ENCODE measurements around the gene KRTAP12-4. TPM values are rescaled to one million over a fixed set of nuclear protein-coding genes. Genes with fewer than 3 reads are reported as not detected.

KRTAP12-4 gene
- total RNA-seq, 1 donor from 2014 or later: not detected

- peaks cover 4% of the 10 kb centered on the region for H3K9me3 Mint-ChIP-seq
- intact Hi-C loops (cut with micrococcal nuclease): no loop called here
- H3K4me1 Mint-ChIP-seq: no peaks in the 10 kb centered on the region
- ChIA-PET CTCF (no interaction called here), POLR2A (no interaction called here)
- TF ChIP-seq, protein P1, sequence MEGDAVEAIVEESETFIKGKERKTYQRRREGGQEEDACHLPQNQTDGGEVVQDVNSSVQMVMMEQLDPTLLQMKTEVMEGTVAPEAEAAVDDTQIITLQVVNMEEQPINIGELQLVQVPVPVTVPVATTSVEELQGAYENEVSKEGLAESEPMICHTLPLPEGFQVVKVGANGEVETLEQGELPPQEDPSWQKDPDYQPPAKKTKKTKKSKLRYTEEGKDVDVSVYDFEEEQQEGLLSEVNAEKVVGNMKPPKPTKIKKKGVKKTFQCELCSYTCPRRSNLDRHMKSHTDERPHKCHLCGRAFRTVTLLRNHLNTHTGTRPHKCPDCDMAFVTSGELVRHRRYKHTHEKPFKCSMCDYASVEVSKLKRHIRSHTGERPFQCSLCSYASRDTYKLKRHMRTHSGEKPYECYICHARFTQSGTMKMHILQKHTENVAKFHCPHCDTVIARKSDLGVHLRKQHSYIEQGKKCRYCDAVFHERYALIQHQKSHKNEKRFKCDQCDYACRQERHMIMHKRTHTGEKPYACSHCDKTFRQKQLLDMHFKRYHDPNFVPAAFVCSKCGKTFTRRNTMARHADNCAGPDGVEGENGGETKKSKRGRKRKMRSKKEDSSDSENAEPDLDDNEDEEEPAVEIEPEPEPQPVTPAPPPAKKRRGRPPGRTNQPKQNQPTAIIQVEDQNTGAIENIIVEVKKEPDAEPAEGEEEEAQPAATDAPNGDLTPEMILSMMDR (IDR thresholded peaks at IDR 0.05): no peak
- H3K27ac Mint-ChIP-seq: no peak overlapping the region
- H3K27me3 Mint-ChIP-seq: peaks cover 31% of the 10 kb centered on the region
- ATAC-seq (ENCODE audit: low read depth) (no peak), DNase-seq (no peak)
- H3K4me3 Mint-ChIP-seq: no peak overlapping the region
- H3K36me3 Mint-ChIP-seq (ENCODE audit: low read depth): no peaks in the 10 kb centered on the region
Observed at GRCh38 chr21:44677881-44678280, 23.4 kb upstream of the KRTAP12-4 start.

DNA sequence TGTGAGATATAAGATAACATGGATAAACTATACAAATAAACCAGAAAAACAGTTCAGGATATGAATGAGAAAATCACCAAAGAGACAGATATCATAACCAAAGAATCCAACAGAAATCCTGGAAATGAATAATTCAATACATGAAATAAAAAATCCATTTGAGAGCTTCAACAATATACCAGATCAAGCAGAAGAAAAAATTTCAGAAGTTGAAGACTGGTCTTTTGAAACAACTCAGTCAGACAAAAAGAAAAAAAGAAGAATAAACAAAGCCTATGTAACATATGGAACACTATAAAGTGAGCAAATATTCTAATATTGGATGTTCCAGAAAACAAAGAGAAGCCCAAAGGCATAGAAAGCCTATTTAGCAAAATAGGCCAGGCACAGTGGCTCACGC lies 17.5 kb upstream of the KRTAP12-4 start:
- TF ChIP-seq, protein P1 (IDR thresholded peaks at IDR 0.05): no peak
- CTCF ChIA-PET: no interaction called here
- intact Hi-C loops (cut with micrococcal nuclease): no loop called here
- Mint-ChIP-seq H3K27me3 (peaks cover 17% of the 10 kb centered on the region), H3K36me3 (ENCODE audit: low read depth) (no peaks in the 10 kb centered on the region), H3K4me1 (no peaks in the 10 kb centered on the region), H3K4me3 (no peak overlapping the region), H3K9me3 (peaks cover 16% of the 10 kb centered on the region), H3K27ac (no peak overlapping the region)
- no peak for ATAC-seq (ENCODE audit: low read depth)
- POLR2A ChIA-PET: no interaction called here
- DNase-seq: no peak

GRCh38 chr21:44670642-44671432 lies 16.4 kb upstream of the KRTAP12-4 start:
- Mint-ChIP-seq H3K4me3 (no peak overlapping the region), H3K27me3 (peaks cover 21% of the 10 kb centered on the region), H3K4me1 (no peaks in the 10 kb centered on the region), H3K27ac (no peak overlapping the region), H3K36me3 (ENCODE audit: low read depth) (no peaks in the 10 kb centered on the region), H3K9me3 (peaks cover 16% of the 10 kb centered on the region)
- DNase-seq (no peak), ATAC-seq (ENCODE audit: low read depth) (no peak)
- CTCF ChIA-PET: no interaction called here
- intact Hi-C loops (cut with micrococcal nuclease): no loop called here
- TF ChIP-seq, protein P1 (IDR thresholded peaks at IDR 0.05): no peak
- POLR2A ChIA-PET: no interaction called here

GRCh38 chr21:44667612-44668011 lies 13.2 kb upstream of the KRTAP12-4 start:
- ATAC-seq (ENCODE audit: low read depth) (no peak), DNase-seq (no peak)
- intact Hi-C loops (cut with micrococcal nuclease): no loop called here
- Mint-ChIP-seq H3K9me3 (peaks cover 12% of the 10 kb centered on the region), H3K4me1 (no peaks in the 10 kb centered on the region), H3K4me3 (no peak overlapping the region), H3K27ac (no peak overlapping the region), H3K36me3 (ENCODE audit: low read depth) (no peaks in the 10 kb centered on the region), H3K27me3 (peaks cover 29% of the 10 kb centered on the region)
- ChIA-PET POLR2A (no interaction called here), CTCF (no interaction called here)
- TF ChIP-seq, protein P1 (IDR thresholded peaks at IDR 0.05): no peak

GRCh38 chr21:44666401-44667320 lies 12.2 kb upstream of the KRTAP12-4 start, which contains the start of gene KRTAP12-2:
Gene KRTAP12-2, minus strand, starts transcription at chr21:44666927. Its CDS starts 41 bp downstream, at chr21:44666886.
- ChIA-PET CTCF (no interaction called here), POLR2A (no interaction called here)
- Mint-ChIP-seq H3K9me3 (peaks cover 11% of the 10 kb centered on the region), H3K36me3 (ENCODE audit: low read depth) (no peaks in the 10 kb centered on the region), H3K4me1 (no peaks in the 10 kb centered on the region), H3K4me3 (no peak within 1 kb of the TSS), H3K27me3 (peaks cover 32% of the 10 kb centered on the region), H3K27ac (no peak within 1 kb of the TSS)
- ATAC-seq (ENCODE audit: low read depth) (no peak), DNase-seq (no peak)
- TF ChIP-seq, protein P1 (IDR thresholded peaks at IDR 0.05): no peak
- intact Hi-C loops (cut with micrococcal nuclease): no loop called here
